ENCODE results near the gene PLCB4. TPM values are rescaled to one million over a fixed set of nuclear protein-coding genes. Genes with fewer than 3 reads are reported as not detected.

The PLCB4 gene
- total and polyA plus RNA-seq, 2 experiments from 2014 or later, result 6.5 to 16.1 TPM

GRCh38 chr20:9143926-9144325 lies 75.0 kb downstream of the PLCB4 start:
- Mint-ChIP-seq H3K36me3 (ENCODE audit: low read depth) (peaks cover 14% of the 10 kb centered on the region), H3K27ac (no peak overlapping the region), H3K4me3 (no peak overlapping the region), H3K9me3 (peaks cover 6% of the 10 kb centered on the region; the same call in 2 of the 3 replicates), H3K4me1 (peaks cover 5% of the 10 kb centered on the region; the same call in 2 of the 3 replicates), H3K27me3 (ENCODE audit: insufficient read depth, low read depth, poor library complexity) (no peaks in the 10 kb centered on the region)
- Histone ChIP-seq H3K4me1 (ENCODE audit: insufficient read depth) (no peaks in the 10 kb centered on the region; the same call in 1 of the 2 replicates), H3K4me2 (no peak overlapping the region), H3K27ac (ENCODE audit: low read depth) (no peak overlapping the region), H3K79me2 (replicated peaks; ENCODE audit: insufficient read depth) (no peaks in the 10 kb centered on the region; the same call in 1 of the 2 replicates), H2AFZ (no peak overlapping the region), H3K4me3 (no peak overlapping the region), H3K9me2 (ENCODE audit: insufficient read depth) (0 out of 2 replicates have a peak, but pooled peaks cover 8% of the 10 kb centered on the region), H3F3A (replicated peaks; ENCODE audit: low read depth) (no peaks in the 10 kb centered on the region), H3K27me3 (ENCODE audit: insufficient read depth) (no peaks in the 10 kb centered on the region), H4K20me1 (replicated peaks; ENCODE audit: insufficient read depth) (no peaks in the 10 kb centered on the region), H3K36me3 (ENCODE audit: insufficient read depth) (no peaks in the 10 kb centered on the region)
- TF ChIP-seq REST (IDR thresholded peaks at IDR 0.05; ENCODE audit: unreplicated experiment) (no peak), CREB1 (CRISPR knock-in tag; IDR thresholded peaks at IDR 0.05; ENCODE audit: low read depth) (no peak), STAT1 (IDR thresholded peaks at IDR 0.05; ENCODE audit: unreplicated experiment) (no peak), JUNB (IDR thresholded peaks at IDR 0.05; ENCODE audit: unreplicated experiment) (no peak), EZH2 (IDR thresholded peaks at IDR 0.05; ENCODE audit: low read depth, unreplicated experiment) (no peak)
- no peak for DNase-seq (ENCODE audit: low spot score)
- no peak for ATAC-seq

- Mint-ChIP-seq H3K27ac (no peak overlapping the region), H3K27me3 (ENCODE audit: insufficient read depth, low read depth, poor library complexity) (no peaks in the 10 kb centered on the region), H3K4me1 (peaks cover 5% of the 10 kb centered on the region; the same call in 2 of the 3 replicates), H3K36me3 (ENCODE audit: low read depth) (peaks cover 14% of the 10 kb centered on the region), H3K4me3 (no peak overlapping the region), H3K9me3 (peaks cover 6% of the 10 kb centered on the region; the same call in 2 of the 3 replicates)
- no peak for TF ChIP-seq STAT1 (IDR thresholded peaks at IDR 0.05; ENCODE audit: unreplicated experiment)
- no peak for TF ChIP-seq CTCF (conservative IDR thresholded peaks at IDR 0.05; ENCODE audit: low read depth in 2 of 2)
- TF ChIP-seq ZNF331 (CRISPR knock-in tag; IDR thresholded peaks at IDR 0.05; ENCODE audit: low read depth), result no peak
- H4K20me1 ChIP-seq (replicated peaks; ENCODE audit: insufficient read depth), result no peaks in the 10 kb centered on the region
- H2AFZ ChIP-seq, result no peak overlapping the region
- H3F3A ChIP-seq (replicated peaks; ENCODE audit: low read depth), result no peaks in the 10 kb centered on the region
- H3K36me3 ChIP-seq (ENCODE audit: insufficient read depth), result no peaks in the 10 kb centered on the region
- no peak overlapping the region for H3K4me2 ChIP-seq
- ATAC-seq (no peak), DNase-seq (ENCODE audit: low spot score) (no peak)
- H3K27me3 ChIP-seq (ENCODE audit: insufficient read depth), result no peaks in the 10 kb centered on the region
- H3K9me2 ChIP-seq (ENCODE audit: insufficient read depth), result 0 out of 2 replicates have a peak, but pooled peaks cover 8% of the 10 kb centered on the region
- H3K4me3 ChIP-seq, result no peak overlapping the region
- no peaks in the 10 kb centered on the region; the same call in 1 of the 2 replicates for H3K79me2 ChIP-seq (replicated peaks; ENCODE audit: insufficient read depth)
- H3K27ac ChIP-seq (ENCODE audit: low read depth), result no peak overlapping the region
- no peaks in the 10 kb centered on the region; the same call in 1 of the 2 replicates for H3K4me1 ChIP-seq (ENCODE audit: insufficient read depth)
Measured at GRCh38 chr20:9144643-9145042, 75.8 kb downstream of the PLCB4 start.

Measured in GM23338 (cell line).